ENCODE data around the gene IGSF3.

Gene IGSF3

DNA sequence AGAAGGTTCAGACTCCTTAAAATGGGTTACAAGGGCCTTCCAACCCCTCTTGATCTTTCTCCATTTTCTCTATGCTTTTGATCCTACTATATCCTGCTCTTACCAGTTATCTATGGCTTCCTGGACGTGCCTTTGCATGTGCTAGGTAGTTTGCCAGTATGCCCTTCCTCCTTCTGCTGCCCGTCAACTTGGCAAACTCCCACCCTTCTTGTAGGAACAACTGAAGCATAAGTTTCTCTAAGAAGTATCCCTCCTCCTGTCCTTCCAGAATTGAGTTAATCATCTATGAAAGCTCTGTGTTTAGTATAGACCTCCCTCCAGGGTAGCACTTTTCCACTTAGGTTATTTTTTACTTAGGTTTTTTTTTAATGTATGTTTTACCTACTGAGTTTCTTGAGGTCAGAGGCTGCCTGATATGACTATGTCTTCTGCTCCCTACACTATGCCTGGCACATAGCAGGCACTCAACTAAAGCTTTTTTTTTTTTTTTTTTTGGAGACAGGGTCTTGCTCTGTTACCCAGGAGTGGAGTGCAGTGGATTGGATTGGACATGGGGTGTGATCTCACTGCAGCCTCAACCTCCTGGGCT is 10.0 kb upstream of the IGSF3 start:
- TF ChIP-seq SNAI2 (CRISPR knock-in tag; IDR thresholded peaks at IDR 0.05) (no peak), TCF4 (CRISPR knock-in tag; IDR thresholded peaks at IDR 0.05; ENCODE audit: borderline replicate concordance) (no peak), ISL1 (CRISPR knock-in tag; IDR thresholded peaks at IDR 0.05) (no peak), ARNTL (CRISPR knock-in tag; IDR thresholded peaks at IDR 0.05; ENCODE audit: borderline replicate concordance, low read depth) (no peak), OSR1 (CRISPR knock-in tag; IDR thresholded peaks at IDR 0.05) (no peak), ZNF70 (CRISPR knock-in tag; IDR thresholded peaks at IDR 0.05) (no peak)
- TF ChIP-seq, protein P1, sequence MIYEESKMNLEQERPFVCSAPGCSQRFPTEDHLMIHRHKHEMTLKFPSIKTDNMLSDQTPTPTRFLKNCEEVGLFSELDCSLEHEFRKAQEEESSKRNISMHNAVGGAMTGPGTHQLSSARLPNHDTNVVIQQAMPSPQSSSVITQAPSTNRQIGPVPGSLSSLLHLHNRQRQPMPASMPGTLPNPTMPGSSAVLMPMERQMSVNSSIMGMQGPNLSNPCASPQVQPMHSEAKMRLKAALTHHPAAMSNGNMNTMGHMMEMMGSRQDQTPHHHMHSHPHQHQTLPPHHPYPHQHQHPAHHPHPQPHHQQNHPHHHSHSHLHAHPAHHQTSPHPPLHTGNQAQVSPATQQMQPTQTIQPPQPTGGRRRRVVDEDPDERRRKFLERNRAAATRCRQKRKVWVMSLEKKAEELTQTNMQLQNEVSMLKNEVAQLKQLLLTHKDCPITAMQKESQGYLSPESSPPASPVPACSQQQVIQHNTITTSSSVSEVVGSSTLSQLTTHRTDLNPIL (CRISPR knock-in tag; IDR thresholded peaks at IDR 0.05; ENCODE audit: low read depth), result no peak
- ATAC-seq, result no peak

DNA sequence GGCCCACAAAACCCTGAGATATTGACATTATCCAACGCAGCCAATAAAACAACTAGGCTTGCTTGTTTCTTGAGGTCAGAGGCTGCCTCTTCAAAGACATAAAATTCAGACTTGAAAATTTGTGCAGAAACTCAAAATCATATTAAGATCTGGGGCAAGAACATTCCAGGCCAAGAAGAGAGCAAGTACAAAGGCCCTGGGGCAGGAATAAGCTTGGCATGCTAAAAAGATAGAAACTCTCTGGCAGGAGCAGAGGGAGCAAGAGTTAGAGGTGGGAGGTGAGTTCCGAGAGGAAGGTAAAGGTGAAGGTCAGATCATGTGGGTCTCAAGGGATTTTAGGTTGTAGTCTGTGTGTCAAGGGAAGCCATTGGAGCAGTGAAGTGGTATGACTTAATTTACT is 8.8 kb upstream of the IGSF3 start:
- no peak for TF ChIP-seq RARB (CRISPR knock-in tag; IDR thresholded peaks at IDR 0.05)
- no peak for TF ChIP-seq ESRRG (CRISPR knock-in tag; IDR thresholded peaks at IDR 0.05)
- TF ChIP-seq ZNF8 (CRISPR knock-in tag; IDR thresholded peaks at IDR 0.05), result no peak
- TF ChIP-seq, protein P1 (CRISPR knock-in tag; IDR thresholded peaks at IDR 0.05; ENCODE audit: low read depth), result no peak
- no peak for TF ChIP-seq BACH2 (CRISPR knock-in tag; IDR thresholded peaks at IDR 0.05; ENCODE audit: borderline replicate concordance)
- ATAC-seq, result no peak

DNA sequence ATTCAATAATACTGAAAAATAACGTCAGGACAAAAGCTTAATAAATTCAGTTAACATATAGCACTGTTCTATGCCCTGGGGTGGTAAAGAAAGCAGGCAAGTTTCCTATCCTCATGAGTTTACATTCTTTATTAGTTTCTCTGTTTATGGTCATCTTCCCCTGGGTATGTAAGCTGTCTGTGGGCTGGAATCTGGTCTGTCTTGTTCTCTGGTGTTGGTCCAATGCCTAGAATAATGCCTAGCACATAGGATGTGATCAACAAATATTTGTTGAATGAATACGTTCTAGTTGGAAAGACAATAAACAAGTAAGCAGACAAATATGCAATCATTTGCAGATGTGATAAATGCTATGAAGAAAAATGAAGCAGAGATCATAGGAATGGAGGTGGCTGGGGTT is 7.2 kb upstream of the IGSF3 start:
- TF ChIP-seq TOX (CRISPR knock-in tag; IDR thresholded peaks at IDR 0.05; ENCODE audit: borderline replicate concordance) (no peak), ZFP30 (CRISPR knock-in tag; IDR thresholded peaks at IDR 0.05) (no peak), RARB (CRISPR knock-in tag; IDR thresholded peaks at IDR 0.05) (no peak), ZC3H10 (CRISPR knock-in tag; IDR thresholded peaks at IDR 0.05) (no peak), ESRRG (CRISPR knock-in tag; IDR thresholded peaks at IDR 0.05) (no peak), ARNTL (CRISPR knock-in tag; IDR thresholded peaks at IDR 0.05; ENCODE audit: borderline replicate concordance, low read depth) (no peak), ZNF8 (CRISPR knock-in tag; IDR thresholded peaks at IDR 0.05) (no peak), OSR1 (CRISPR knock-in tag; IDR thresholded peaks at IDR 0.05) (no peak), BACH2 (CRISPR knock-in tag; IDR thresholded peaks at IDR 0.05; ENCODE audit: borderline replicate concordance) (no peak), ZNF565 (CRISPR knock-in tag; conservative IDR thresholded peaks at IDR 0.05; ENCODE audit: low read depth) (no peak), TCF4 (CRISPR knock-in tag; IDR thresholded peaks at IDR 0.05; ENCODE audit: borderline replicate concordance) (no peak)
- TF ChIP-seq, protein P1 (CRISPR knock-in tag; IDR thresholded peaks at IDR 0.05; ENCODE audit: low read depth), result no peak
- TF ChIP-seq, protein P2, sequence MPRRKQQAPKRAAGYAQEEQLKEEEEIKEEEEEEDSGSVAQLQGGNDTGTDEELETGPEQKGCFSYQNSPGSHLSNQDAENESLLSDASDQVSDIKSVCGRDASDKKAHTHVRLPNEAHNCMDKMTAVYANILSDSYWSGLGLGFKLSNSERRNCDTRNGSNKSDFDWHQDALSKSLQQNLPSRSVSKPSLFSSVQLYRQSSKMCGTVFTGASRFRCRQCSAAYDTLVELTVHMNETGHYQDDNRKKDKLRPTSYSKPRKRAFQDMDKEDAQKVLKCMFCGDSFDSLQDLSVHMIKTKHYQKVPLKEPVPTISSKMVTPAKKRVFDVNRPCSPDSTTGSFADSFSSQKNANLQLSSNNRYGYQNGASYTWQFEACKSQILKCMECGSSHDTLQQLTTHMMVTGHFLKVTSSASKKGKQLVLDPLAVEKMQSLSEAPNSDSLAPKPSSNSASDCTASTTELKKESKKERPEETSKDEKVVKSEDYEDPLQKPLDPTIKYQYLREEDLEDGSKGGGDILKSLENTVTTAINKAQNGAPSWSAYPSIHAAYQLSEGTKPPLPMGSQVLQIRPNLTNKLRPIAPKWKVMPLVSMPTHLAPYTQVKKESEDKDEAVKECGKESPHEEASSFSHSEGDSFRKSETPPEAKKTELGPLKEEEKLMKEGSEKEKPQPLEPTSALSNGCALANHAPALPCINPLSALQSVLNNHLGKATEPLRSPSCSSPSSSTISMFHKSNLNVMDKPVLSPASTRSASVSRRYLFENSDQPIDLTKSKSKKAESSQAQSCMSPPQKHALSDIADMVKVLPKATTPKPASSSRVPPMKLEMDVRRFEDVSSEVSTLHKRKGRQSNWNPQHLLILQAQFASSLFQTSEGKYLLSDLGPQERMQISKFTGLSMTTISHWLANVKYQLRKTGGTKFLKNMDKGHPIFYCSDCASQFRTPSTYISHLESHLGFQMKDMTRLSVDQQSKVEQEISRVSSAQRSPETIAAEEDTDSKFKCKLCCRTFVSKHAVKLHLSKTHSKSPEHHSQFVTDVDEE (CRISPR knock-in tag; IDR thresholded peaks at IDR 0.05), result no peak
- ATAC-seq, result no peak

DNA sequence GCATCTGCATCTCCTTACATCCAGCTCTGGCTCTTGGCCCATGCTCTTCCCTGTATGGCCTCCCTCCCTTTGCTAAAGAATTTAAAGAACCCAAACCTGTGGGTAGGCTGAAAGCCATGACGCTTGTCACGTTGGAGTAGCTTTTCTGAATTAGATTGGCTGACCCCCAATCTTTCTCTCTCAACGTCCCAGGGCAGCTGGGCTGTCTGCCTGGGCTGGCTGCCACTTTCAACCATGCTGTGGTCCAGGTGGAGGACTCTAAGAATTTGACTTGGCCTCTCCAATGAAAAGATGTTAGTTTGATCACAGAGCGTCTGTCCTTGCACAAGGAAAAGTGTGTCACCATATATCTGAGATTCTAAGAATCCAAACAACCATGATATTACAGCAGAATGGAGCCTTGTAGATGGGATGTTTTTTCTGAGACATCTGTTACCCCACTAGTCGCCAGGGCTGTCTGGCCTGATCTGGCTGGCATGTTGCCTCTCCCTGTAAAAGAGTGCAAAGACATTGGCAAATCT is 6.5 kb upstream of the IGSF3 start:
- no peak for ATAC-seq
- TF ChIP-seq OSR1 (CRISPR knock-in tag; IDR thresholded peaks at IDR 0.05) (no peak), ZNF8 (CRISPR knock-in tag; IDR thresholded peaks at IDR 0.05) (no peak), ZC3H10 (CRISPR knock-in tag; IDR thresholded peaks at IDR 0.05) (no peak), ZNF70 (CRISPR knock-in tag; IDR thresholded peaks at IDR 0.05) (no peak), BACH2 (CRISPR knock-in tag; IDR thresholded peaks at IDR 0.05; ENCODE audit: borderline replicate concordance) (no peak)
- TF ChIP-seq, protein P2 (CRISPR knock-in tag; IDR thresholded peaks at IDR 0.05), result no peak
- TF ChIP-seq, protein P1 (CRISPR knock-in tag; IDR thresholded peaks at IDR 0.05; ENCODE audit: low read depth), result no peak

All from SK-N-SH treated with all-trans-retinoic acid at 6 μM for 48 hours (cell line).